ENCODE measurements around the gene UNC79.
"Not testable (repeated sequence)": the region's sequence is repeated elsewhere in the genome, so short reads cannot be mapped to it uniquely, and the experiment has no call there.

UNC79 gene

DNA sequence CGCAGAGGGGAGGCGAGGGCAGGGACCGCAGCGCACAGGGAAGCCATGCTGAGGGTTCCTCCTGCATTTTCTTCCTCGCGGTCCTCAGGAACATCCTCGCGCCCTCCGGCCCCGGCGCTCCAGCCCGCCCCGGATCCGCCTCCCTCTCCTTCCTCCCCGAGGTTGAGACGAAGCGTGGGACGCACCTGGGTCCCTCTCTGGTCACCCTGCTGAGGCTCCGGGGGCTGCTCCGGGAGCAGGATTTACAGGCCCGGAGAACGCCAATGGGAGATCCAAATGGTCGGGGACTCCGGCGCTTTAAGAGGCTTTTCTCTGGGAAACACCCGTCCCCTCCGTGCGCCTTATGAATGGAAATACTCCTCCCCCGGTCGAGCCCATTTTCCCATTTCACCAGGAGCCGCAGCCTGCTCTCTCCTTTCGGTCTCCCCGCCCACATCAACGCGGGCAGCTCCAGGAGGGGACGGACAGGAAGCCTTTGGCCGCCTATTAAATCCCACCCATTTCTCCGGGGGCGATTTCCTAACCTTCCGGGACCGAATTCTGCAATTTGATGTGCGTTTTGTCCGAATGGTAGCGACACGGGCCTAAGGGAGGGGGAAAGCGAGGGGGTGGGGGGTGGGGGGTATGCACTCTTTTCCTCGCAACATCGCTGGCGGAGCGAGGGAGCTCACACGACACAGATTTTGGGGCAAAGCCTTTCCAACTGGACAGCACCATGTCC lies at the start of gene UNC79:
TSS of gene UNC79 (plus strand) at position 625 of the 721 bp plus-strand sequence. CDS start at position 716, 91 bp downstream.
- Histone ChIP-seq H3F3A (ENCODE audit: insufficient read depth) (no peaks in the 10 kb centered on the region), H3K4me3 (ENCODE audit: insufficient read depth, low read length, poor library complexity, severe bottlenecking) (no peak within 1 kb of the TSS), H3K9me2 (replicated peaks; ENCODE audit: insufficient read depth, low read length) (no peaks in the 10 kb centered on the region), H3K27me3 (ENCODE audit: low read length) (no peaks in the 10 kb centered on the region), H3K9ac (ENCODE audit: low read length) (no peak within 1 kb of the TSS), H2AFZ (ENCODE audit: low read depth, low read length, severe bottlenecking) (no peak within 1 kb of the TSS), H3K79me2 (ENCODE audit: insufficient read depth, low read length) (no peaks in the 10 kb centered on the region), H3K4me2 (ENCODE audit: low read depth, low read length, poor library complexity, severe bottlenecking) (no peak within 1 kb of the TSS), H4K20me1 (ENCODE audit: low read depth, low read length) (no peaks in the 10 kb centered on the region), H3K9me3 (ENCODE audit: insufficient read depth, low read length) (no peaks in the 10 kb centered on the region), H3K36me3 (ENCODE audit: low read length) (no peaks in the 10 kb centered on the region), H3K27ac (ENCODE audit: low read depth, low read length) (no peak within 1 kb of the TSS)
- no peak for TF ChIP-seq EZH2phosphoT487 (conservative IDR thresholded peaks at IDR 0.05; ENCODE audit: low read length)

- H2AFZ ChIP-seq (ENCODE audit: low read depth, low read length, severe bottlenecking): no peak overlapping the region
These were observed 49.1 kb upstream of the UNC79 start for GRCh38 chr14:93381644-93382043.

GRCh38 chr14:93384256-93384655 lies 46.5 kb upstream of the UNC79 start:
- H3K36me3 ChIP-seq (ENCODE audit: low read length); H3K9me2 ChIP-seq (replicated peaks; ENCODE audit: insufficient read depth, low read length); H3K9ac ChIP-seq (ENCODE audit: low read length); H3K79me2 ChIP-seq (ENCODE audit: insufficient read depth, low read length); H3K27ac ChIP-seq (ENCODE audit: low read depth, low read length); H4K20me1 ChIP-seq (ENCODE audit: low read depth, low read length); H3K4me3 ChIP-seq (ENCODE audit: insufficient read depth, low read length, poor library complexity, severe bottlenecking); H3K4me2 ChIP-seq (ENCODE audit: low read depth, low read length, poor library complexity, severe bottlenecking); H3K9me3 ChIP-seq (ENCODE audit: insufficient read depth, low read length); H3F3A ChIP-seq (ENCODE audit: insufficient read depth); H3K27me3 ChIP-seq (ENCODE audit: low read length); H2AFZ ChIP-seq (ENCODE audit: low read depth, low read length, severe bottlenecking): not testable (repeated sequence)

More at GRCh38 chr14:93381644-93382043, 49.1 kb upstream of the UNC79 start:
- H3K27me3 ChIP-seq (ENCODE audit: low read length): no peaks in the 10 kb centered on the region
- no peaks in the 10 kb centered on the region for H3K36me3 ChIP-seq (ENCODE audit: low read length)
- no peak overlapping the region for H3K4me2 ChIP-seq (ENCODE audit: low read depth, low read length, poor library complexity, severe bottlenecking)
- no peaks in the 10 kb centered on the region for H4K20me1 ChIP-seq (ENCODE audit: low read depth, low read length)
- no peaks in the 10 kb centered on the region; the same call in 1 of the 2 replicates for H3K9me2 ChIP-seq (replicated peaks; ENCODE audit: insufficient read depth, low read length)
- H3K4me3 ChIP-seq (ENCODE audit: insufficient read depth, low read length, poor library complexity, severe bottlenecking): no peak overlapping the region
- H3F3A ChIP-seq (ENCODE audit: insufficient read depth): no peaks in the 10 kb centered on the region
- no peak overlapping the region for H3K27ac ChIP-seq (ENCODE audit: low read depth, low read length)
- H3K9ac ChIP-seq (ENCODE audit: low read length): no peak overlapping the region
- TF ChIP-seq EZH2phosphoT487 (conservative IDR thresholded peaks at IDR 0.05; ENCODE audit: low read length) (no peak), CTCF (IDR thresholded peaks at IDR 0.05; ENCODE audit: insufficient read depth, low read length, poor library complexity, severe bottlenecking) (no peak)
- no peaks in the 10 kb centered on the region for H3K9me3 ChIP-seq (ENCODE audit: insufficient read depth, low read length)
- H3K79me2 ChIP-seq (ENCODE audit: insufficient read depth, low read length): no peaks in the 10 kb centered on the region

DNA sequence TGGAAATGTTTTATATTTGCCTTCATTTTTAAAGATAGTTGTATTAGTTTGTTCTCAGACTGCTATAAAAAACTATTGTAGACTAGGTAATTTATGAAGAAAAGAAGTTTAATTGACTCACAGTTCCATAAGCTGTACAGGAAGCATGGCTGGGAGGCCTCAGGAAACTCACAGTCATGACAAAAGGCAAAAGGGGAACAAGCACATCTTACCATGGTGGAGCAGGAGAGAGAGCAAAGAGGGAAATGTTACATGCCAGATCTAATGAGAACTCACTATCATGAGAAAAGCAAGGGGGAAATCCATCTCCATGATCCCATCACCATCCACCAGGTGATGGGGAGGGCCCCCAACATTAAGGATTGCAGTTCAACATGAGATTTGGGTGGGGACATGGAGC lies 35.5 kb upstream of the UNC79 start:
- Histone ChIP-seq H3K4me3 (ENCODE audit: insufficient read depth, low read length, poor library complexity, severe bottlenecking) (no peak overlapping the region), H3K9me3 (ENCODE audit: insufficient read depth, low read length) (no peaks in the 10 kb centered on the region), H3K79me2 (ENCODE audit: insufficient read depth, low read length) (no peaks in the 10 kb centered on the region), H4K20me1 (ENCODE audit: low read depth, low read length) (no peaks in the 10 kb centered on the region), H3F3A (ENCODE audit: insufficient read depth) (no peaks in the 10 kb centered on the region), H3K9me2 (replicated peaks; ENCODE audit: insufficient read depth, low read length) (no peaks in the 10 kb centered on the region; the same call in 1 of the 2 replicates), H3K9ac (ENCODE audit: low read length) (no peak overlapping the region), H2AFZ (ENCODE audit: low read depth, low read length, severe bottlenecking) (no peak overlapping the region), H3K27ac (ENCODE audit: low read depth, low read length) (no peak overlapping the region), H3K27me3 (ENCODE audit: low read length) (no peaks in the 10 kb centered on the region), H3K4me2 (ENCODE audit: low read depth, low read length, poor library complexity, severe bottlenecking) (no peak overlapping the region), H3K36me3 (ENCODE audit: low read length) (no peaks in the 10 kb centered on the region)
- no peak for TF ChIP-seq EZH2phosphoT487 (conservative IDR thresholded peaks at IDR 0.05; ENCODE audit: low read length)
- TF ChIP-seq CTCF (IDR thresholded peaks at IDR 0.05; ENCODE audit: insufficient read depth, low read length, poor library complexity, severe bottlenecking): no peak
